Endothelial cell of umbilical vein (primary cell): ENCODE data around the gene ABCA6. TPM values are rescaled to one million over a fixed set of nuclear protein-coding genes. Genes with fewer than 3 reads are reported as not detected.

Source experiments
- Bru-seq: library from RNA; stranded (reverse); fragments of 400-500 nt; gene quantifications from one replicate; lab custom pipeline; 2021; lab: Mats Ljungman, UMichigan
- BruChase-seq, 2 experiments: library from RNA; stranded (reverse); fragments of 400-500 nt; gene quantifications; one replicate each; lab custom pipeline; 2021; lab: Mats Ljungman, UMichigan
- BruUV-seq: library from RNA; stranded (reverse); fragments of 400-500 nt; replicated peaks from 2 replicates; lab custom pipeline; 2021; lab: Mats Ljungman, UMichigan
- CTCF ChIA-PET: fragments of 300-600, 350-600 bp; sonication (Branson Sonifier 250); formaldehyde crosslinking; loops from one replicate; lab custom pipeline; 2021; ENCODE audit warnings: antibody characterized with exemption, inconsistent platforms; lab: Charles Lee
- POLR2A ChIA-PET: fragments of 300-600, 350-600 bp; sonication (Branson Sonifier 250); formaldehyde crosslinking; loops from one replicate; lab custom pipeline; 2021; ENCODE audit warnings: antibody characterized with exemption, inconsistent platforms; lab: Charles Lee
- DNase-seq: peaks from one replicate; pipeline ENCODE4 v3.0.0-alpha.2; 2011; ENCODE audit warnings: low read depth, low spot score
- FAIRE-seq: peaks from 2 replicates; lab custom pipeline; 2011; peaks lifted over from hg19 to GRCh38; lab: Jason Lieb, UNC
- H2AFZ ChIP-seq: 2 replicates; pipeline ENCODE4 v1.6.0; 2012; ENCODE audit warnings: low read depth, low read length, control low read depth, inconsistent platforms
- H3K27ac ChIP-seq: 2 replicates; pipeline ENCODE4 v1.5.1; 2011; ENCODE audit warnings: low read depth, mild to moderate bottlenecking, control low read depth, low read length, moderate library complexity; ENCODE audit not compliant: insufficient read depth
- H3K27me3 ChIP-seq, 2 experiments: 2 replicates each; pipeline versions ENCODE4 v1.6.0 to v1.6.1; 2011; ENCODE audit warnings: low read length in 2 of 2, mixed read lengths in 1 of 2; ENCODE audit not compliant: control insufficient read depth in 2 of 2, insufficient read depth in 2 of 2
- H3K36me3 ChIP-seq, 2 experiments: 2 replicates in 1 of 2; 3 replicates in 1 of 2; pipeline ENCODE4 v1.5.1; 2011; ENCODE audit warnings: low read length in 2 of 2, mild to moderate bottlenecking in 1 of 2, moderate library complexity in 1 of 2; ENCODE audit not compliant: control insufficient read depth in 2 of 2, insufficient read depth in 2 of 2; ENCODE audit errors: extremely low read depth in 1 of 2
- H3K4me1 ChIP-seq: 3 replicates; pipeline ENCODE4 v1.5.1; 2011; ENCODE audit warnings: mild to moderate bottlenecking, low read length; ENCODE audit not compliant: control insufficient read depth, insufficient read depth; ENCODE audit errors: extremely low read depth
- H3K4me2 ChIP-seq: 2 replicates; pipeline ENCODE4 v1.6.1; 2011; ENCODE audit warnings: low read length, control low read depth, mixed read lengths; ENCODE audit not compliant: insufficient read depth
- H3K4me3 ChIP-seq, 3 experiments: fragments of 200-600 bp in 1 of 3; sonication (generic), shearing (Covaris generic) in 1 of 3; replicated peaks in 1 of 3; 2 replicates each; pipeline ENCODE4 v1.5.1; 2011 to 2016; ENCODE audit warnings: control low read depth in 3 of 3, low read length in 3 of 3, mild to moderate bottlenecking in 2 of 3, inconsistent platforms in 1 of 3, low read depth in 1 of 3, moderate library complexity in 1 of 3; ENCODE audit not compliant: insufficient read depth in 1 of 3
- H3K79me2 ChIP-seq: 2 replicates; pipeline ENCODE4 v1.6.0; 2012; ENCODE audit warnings: low read length, inconsistent platforms; ENCODE audit not compliant: control insufficient read depth, insufficient read depth
- H3K9ac ChIP-seq: replicated peaks from 2 replicates; pipeline ENCODE3; 2011; ENCODE audit warnings: low read length, control low read depth; ENCODE audit not compliant: insufficient read depth; ENCODE audit errors: extremely low read depth
- H3K9me1 ChIP-seq: replicated peaks from 3 replicates; pipeline ENCODE4 v1.6.0; 2011; ENCODE audit warnings: mild to moderate bottlenecking, low read length; ENCODE audit not compliant: control insufficient read depth, insufficient read depth; ENCODE audit errors: extremely low read depth
- H3K9me3 ChIP-seq: replicated peaks from 2 replicates; pipeline ENCODE4 v1.5.1; 2012; ENCODE audit warnings: low read length, inconsistent platforms; ENCODE audit not compliant: control insufficient read depth, insufficient read depth
- H4K20me1 ChIP-seq: replicated peaks from 2 replicates; pipeline ENCODE3; 2011; ENCODE audit warnings: mild to moderate bottlenecking, low read length; ENCODE audit not compliant: control insufficient read depth, insufficient read depth; ENCODE audit errors: extremely low read depth
- CTCF ChIP-seq, 2 donors: IDR thresholded peaks; 1 replicate in 1 of 2; 2 replicates in 1 of 2; pipeline ENCODE4 v1.5.1; 2011; ENCODE audit warnings: low read length in 2 of 2, mild to moderate bottlenecking in 2 of 2, moderate library complexity in 2 of 2, control low read depth in 1 of 2, inconsistent platforms in 1 of 2, low read depth in 1 of 2; ENCODE audit not compliant: insufficient read depth in 1 of 2; ENCODE audit errors: extremely low read depth in 1 of 2
- EZH2 ChIP-seq: IDR thresholded peaks from 2 replicates; pipeline ENCODE4 v1.6.1; 2012; ENCODE audit warnings: borderline replicate concordance, low read depth, mild to moderate bottlenecking, moderate library complexity, low read length, inconsistent platforms; ENCODE audit not compliant: severe bottlenecking
- FOS ChIP-seq: IDR thresholded peaks from 2 replicates; pipeline ENCODE4 v1.6.1; 2011; ENCODE audit warnings: mild to moderate bottlenecking, low read length, moderate library complexity, borderline replicate concordance; ENCODE audit not compliant: insufficient read depth
- GATA2 ChIP-seq: IDR thresholded peaks from 2 replicates; pipeline ENCODE4 v1.7.0; 2011; ENCODE audit warnings: low read depth, mild to moderate bottlenecking, moderate library complexity, mixed read lengths, low read length; ENCODE audit not compliant: insufficient read length, insufficient read depth
- JUN ChIP-seq: IDR thresholded peaks from 2 replicates; pipeline ENCODE4 v1.6.1; 2011; ENCODE audit warnings: borderline replicate concordance, low read depth; ENCODE audit not compliant: insufficient read length, insufficient read depth
- MAX ChIP-seq: IDR thresholded peaks from 2 replicates; pipeline ENCODE4 v1.6.1; 2011; ENCODE audit not compliant: insufficient read depth, insufficient read length
- MYC ChIP-seq: IDR thresholded peaks from one replicate; pipeline ENCODE4 v1.6.1; 2011; ENCODE audit warnings: mild to moderate bottlenecking, low read depth, low read length
- POLR2A ChIP-seq: IDR thresholded peaks from 2 replicates; pipeline ENCODE4 v1.6.1; 2012; ENCODE audit warnings: low read depth, mild to moderate bottlenecking, control low read depth, low read length
- POLR2AphosphoS5 ChIP-seq: IDR thresholded peaks from 2 replicates; pipeline ENCODE4 v1.6.1; 2012; ENCODE audit warnings: low read depth, mild to moderate bottlenecking, control low read depth, low read length, moderate library complexity; ENCODE audit not compliant: insufficient read depth
- dilution Hi-C: fragments of 300-500 bp; cut with MboI; formaldehyde crosslinking; loops from one replicate; pipeline ENCODE4 v1.15.0; 2019; ENCODE audit warnings: low sequenced_read_pairs; ENCODE audit not compliant: extremely low pct_ligation_motif_present
- intact Hi-C: fragments of 100-400 bp; cut with micrococcal nuclease; formaldehyde crosslinking; loops from one replicate; pipeline ENCODE4 v1.10.0; 2022
- long read RNA-seq: library from polyadenylated mRNA; stranded (forward); transcript quantifications from one replicate; pipeline ENCODE4 v2.0.0, GENCODE V29; 2021
- polyA minus RNA-seq, 3 experiments: library from RNA; depleted of rRNA, polyadenylated mRNA; stranded (reverse); fragments of >200 nt; gene quantifications; 1 replicate in 1 of 3; 2 replicates in 2 of 3; pipeline ENCODE4 v1.2.3, GENCODE V29; 2011
- polyA plus RNA-seq, 4 experiments: library from polyadenylated mRNA; depleted of rRNA in 3 of 4; stranded (reverse) in 3 of 4; unstranded in 1 of 4; fragments of >200 nt; gene quantifications; 2 replicates each; pipeline versions ENCODE4 v1.2.1 to v1.2.3, GENCODE V29; 2011 to 2012; ENCODE audit warnings: missing spikeins in 1 of 4
- total RNA-seq: library from RNA; stranded (reverse); gene quantifications from 2 replicates; pipeline ENCODE4 v1.2.3, GENCODE V29; 2021

Gene ABCA6
- total RNA-seq (16.8 and 30.5 TPM in 2 replicates), polyA plus RNA-seq (8.2 and 11.3 TPM in 2 replicates), polyA minus RNA-seq (38.9 and 40.4 TPM in 2 replicates), Bru-seq, nascent RNA (percentile 81 among the genes with signal in this experiment), BruChase-seq, experiment 1, labeled RNA remaining after a 6-hour chase (percentile 61 among the genes with signal in this experiment), BruChase-seq, experiment 2, labeled RNA remaining after a 2-hour chase (percentile 68 among the genes with signal in this experiment)
- polyA plus RNA-seq (2011; cell fraction: cytosol; rRNA removed) = 7.5 and 8.1 TPM in 2 replicates
- polyA plus RNA-seq (2011; cell fraction: nucleus; rRNA removed) = 65.3 and 81.8 TPM in 2 replicates
- 20.8 and 44.5 TPM in 2 replicates for polyA plus RNA-seq (2012)
- not detected for polyA minus RNA-seq (2011; cell fraction: cytosol; rRNA and poly(A)+ RNA removed)
- polyA minus RNA-seq (2011; cell fraction: nucleus; rRNA and poly(A)+ RNA removed) = 98.4 and 115 TPM in 2 replicates
- long read RNA-seq, full-length matches to known transcripts = 4 of 13 reads
- long read RNA-seq, partial matches to known transcripts = 5 of 13 reads
- long read RNA-seq, other reads (novel, unspliced or antisense) = 4 of 13 reads

DNA sequence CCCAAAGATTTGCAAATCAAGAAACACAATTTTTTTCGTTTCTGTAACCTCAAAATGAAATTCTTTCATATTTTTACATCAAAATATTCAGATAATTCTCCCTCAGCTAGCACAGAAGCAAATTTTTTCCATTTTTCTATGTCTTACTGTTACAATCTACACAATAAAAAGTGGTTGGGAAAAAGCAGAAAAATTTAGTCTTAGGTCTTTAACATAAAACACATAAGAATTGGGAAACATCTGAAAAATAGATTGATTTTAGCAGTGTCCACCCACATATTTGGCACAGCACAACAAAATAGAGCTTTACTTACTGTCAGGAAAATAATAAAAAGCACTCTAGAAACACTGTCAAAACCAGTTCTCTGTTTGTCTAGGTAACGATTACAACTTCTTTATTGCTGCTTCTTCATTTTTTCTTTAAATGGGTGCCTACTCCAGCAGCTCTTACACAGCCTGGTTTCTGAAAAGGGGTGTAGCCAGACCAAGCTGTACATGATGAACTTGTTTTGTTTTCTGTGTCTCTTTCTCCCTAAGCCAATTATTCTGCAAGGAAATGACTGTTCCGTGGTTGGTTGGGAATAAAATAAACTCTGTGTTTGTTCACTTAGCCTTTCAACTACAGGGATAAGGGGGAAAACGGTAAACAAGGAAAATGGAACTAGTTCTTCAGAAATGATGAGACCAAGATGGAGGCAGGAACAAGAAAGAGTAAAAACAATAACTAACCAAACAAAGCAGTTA, at the start of gene ABCA6:
ABCA6 (minus strand) TSS at position 465 of the 744 bp plus-strand sequence. CDS start 1,192 bp downstream, outside the sequence.
- peak; percentile 82 for FAIRE-seq
- Histone ChIP-seq H3K36me3 (no peaks in the 10 kb centered on the region), H4K20me1 (no peaks in the 10 kb centered on the region), H3K9ac (peak within 1 kb of the TSS; percentile 61), H3K9me3 (no peaks in the 10 kb centered on the region), H3K79me2 (no peaks in the 10 kb centered on the region), H3K4me2 (peak within 1 kb of the TSS; percentile 40), H3K9me1 (no peaks in the 10 kb centered on the region), H3K4me1 (peaks cover 18% of the 10 kb centered on the region), H3K27ac (peak within 1 kb of the TSS; percentile 50), H3K4me3 (peak within 1 kb of the TSS; percentile 2 to 54 (median 24)), H3K27me3 (no peaks in the 10 kb centered on the region), H2AFZ (peak within 1 kb of the TSS; percentile 87)
- TF ChIP-seq EZH2 (no peak), MYC (no peak), FOS (no peak), MAX (no peak), POLR2A (no peak), GATA2 (no peak), JUN (no peak), CTCF (IDR thresholded peaks at IDR 0.05; ENCODE audit: extremely low read depth in 1 of 2, insufficient read depth in 1 of 2, low read depth in 1 of 2, low read length in 2 of 2) (no peak), POLR2AphosphoS5 (no peak)
- DNase-seq = peak; percentile 91
- ChIA-PET POLR2A (no interaction called here), CTCF (interaction anchor here (1.2 to 3.4 kb wide), 3 partner anchors 9 to 370 kb away, joined by 3 to 10 read pairs (median 5); no protein-coding TSS in a partner anchor)
- dilution Hi-C loops = no loop called here
- intact Hi-C loops = no loop called here
- TSS peak; percentile 53 for BruUV-seq
